Left ventricle myocardium inferior (tissue), 1 donor: ENCODE measurements around the gene CCDC33. TPM values are rescaled to one million over a fixed set of nuclear protein-coding genes. Genes with fewer than 3 reads are reported as not detected.

Experiments used
- DNase-seq: peaks from one replicate; pipeline ENCODE4 v3.0.0-alpha.2; 2020
- H3K27ac ChIP-seq: fragments of 200-600 bp; replicated peaks from 2 replicates; pipeline ENCODE4 v1.8.0; 2021
- H3K27me3 ChIP-seq: fragments of 200-600 bp; 2 replicates; pipeline ENCODE4 v1.8.0; 2021; ENCODE audit warnings: low read depth
- H3K36me3 ChIP-seq: fragments of 200-600 bp; 2 replicates; pipeline ENCODE4 v1.8.0; 2021
- H3K4me1 ChIP-seq: fragments of 200-600 bp; 2 replicates; pipeline ENCODE4 v1.8.0; 2021
- H3K4me3 ChIP-seq: fragments of 200-600 bp; 2 replicates; pipeline ENCODE4 v1.8.0; 2021; ENCODE audit warnings: mild to moderate bottlenecking, moderate library complexity
- H3K9me3 ChIP-seq: fragments of 200-600 bp; replicated peaks from 2 replicates; pipeline ENCODE4 v1.8.0; 2021
- intact Hi-C: fragments of 100-400 bp; cut with micrococcal nuclease; formaldehyde crosslinking; loops from one replicate; pipeline ENCODE4 v1.11.0; 2022
- total RNA-seq: library from RNA; stranded (reverse); fragmentation: NEBNext Ultra II Directional; extraction: Animal tissue kit (Norgen Biotek cat#: 25700); gene quantifications from one replicate; pipeline ENCODE4 v1.2.1, GENCODE V29; 2021
- TF ChIP-seq, protein P1 (sequence below): fragments of 200-600 bp; IDR thresholded peaks from 2 replicates; pipeline ENCODE4 v1.8.0; 2021; ENCODE audit warnings: antibody characterized with exemption, mild to moderate bottlenecking, borderline replicate concordance
- donor health status: DM: no; HTN: yes; CAD: no; lungs with severe emphysema.

CCDC33 gene
- total RNA-seq, 1 donor from 2014 or later = 0.11 TPM

GRCh38 chr15:74322558-74323180 is 86.5 kb downstream of the CCDC33 start:
- Histone ChIP-seq H3K4me3 (no peak overlapping the region), H3K36me3 (no peaks in the 10 kb centered on the region), H3K4me1 (peaks cover 27% of the 10 kb centered on the region), H3K9me3 (no peaks in the 10 kb centered on the region), H3K27ac (no peak overlapping the region), H3K27me3 (no peaks in the 10 kb centered on the region)
- TF ChIP-seq, protein P1, sequence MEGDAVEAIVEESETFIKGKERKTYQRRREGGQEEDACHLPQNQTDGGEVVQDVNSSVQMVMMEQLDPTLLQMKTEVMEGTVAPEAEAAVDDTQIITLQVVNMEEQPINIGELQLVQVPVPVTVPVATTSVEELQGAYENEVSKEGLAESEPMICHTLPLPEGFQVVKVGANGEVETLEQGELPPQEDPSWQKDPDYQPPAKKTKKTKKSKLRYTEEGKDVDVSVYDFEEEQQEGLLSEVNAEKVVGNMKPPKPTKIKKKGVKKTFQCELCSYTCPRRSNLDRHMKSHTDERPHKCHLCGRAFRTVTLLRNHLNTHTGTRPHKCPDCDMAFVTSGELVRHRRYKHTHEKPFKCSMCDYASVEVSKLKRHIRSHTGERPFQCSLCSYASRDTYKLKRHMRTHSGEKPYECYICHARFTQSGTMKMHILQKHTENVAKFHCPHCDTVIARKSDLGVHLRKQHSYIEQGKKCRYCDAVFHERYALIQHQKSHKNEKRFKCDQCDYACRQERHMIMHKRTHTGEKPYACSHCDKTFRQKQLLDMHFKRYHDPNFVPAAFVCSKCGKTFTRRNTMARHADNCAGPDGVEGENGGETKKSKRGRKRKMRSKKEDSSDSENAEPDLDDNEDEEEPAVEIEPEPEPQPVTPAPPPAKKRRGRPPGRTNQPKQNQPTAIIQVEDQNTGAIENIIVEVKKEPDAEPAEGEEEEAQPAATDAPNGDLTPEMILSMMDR = peak; percentile 91
- DNase-seq = peak; percentile 59
- intact Hi-C loops = loop anchor here (5.0 kb wide), 1 partner anchor 195 kb away; no protein-coding TSS in a partner anchor

GRCh38 chr15:74324714-74325113 is 88.6 kb downstream of the CCDC33 start:
- DNase-seq = no peak
- Histone ChIP-seq H3K4me1 (peaks cover 9% of the 10 kb centered on the region), H3K27me3 (no peaks in the 10 kb centered on the region), H3K9me3 (no peaks in the 10 kb centered on the region), H3K36me3 (no peaks in the 10 kb centered on the region), H3K4me3 (no peak overlapping the region), H3K27ac (no peak overlapping the region)
- intact Hi-C loops = loop anchor here (5.0 kb wide), 1 partner anchor 197 kb away; no protein-coding TSS in a partner anchor
- TF ChIP-seq, protein P1 = no peak

GRCh38 chr15:74326746-74327145 is 90.6 kb downstream of the CCDC33 start:
- TF ChIP-seq, protein P1 = no peak
- no peaks in the 10 kb centered on the region for H3K36me3 ChIP-seq
- no peak overlapping the region for H3K27ac ChIP-seq
- no peaks in the 10 kb centered on the region for H3K4me1 ChIP-seq
- no peaks in the 10 kb centered on the region for H3K9me3 ChIP-seq
- H3K27me3 ChIP-seq = no peaks in the 10 kb centered on the region
- no peak for DNase-seq
- H3K4me3 ChIP-seq = no peak overlapping the region
- intact Hi-C loops = no loop called here

GRCh38 chr15:74327756-74328155 is 91.6 kb downstream of the CCDC33 start:
- H3K27ac ChIP-seq = no peak overlapping the region
- no peaks in the 10 kb centered on the region for H3K9me3 ChIP-seq
- no peak overlapping the region for H3K4me3 ChIP-seq
- TF ChIP-seq, protein P1 = no peak
- intact Hi-C loops = no loop called here
- no peaks in the 10 kb centered on the region for H3K4me1 ChIP-seq
- no peaks in the 10 kb centered on the region for H3K27me3 ChIP-seq
- H3K36me3 ChIP-seq = no peaks in the 10 kb centered on the region
- DNase-seq = no peak

- DNase-seq = no peak
- no peaks in the 10 kb centered on the region for H3K36me3 ChIP-seq
- TF ChIP-seq, protein P1 = no peak
- no peaks in the 10 kb centered on the region for H3K4me1 ChIP-seq
- H3K9me3 ChIP-seq = no peaks in the 10 kb centered on the region
- H3K4me3 ChIP-seq = no peak overlapping the region
- H3K27ac ChIP-seq = no peak overlapping the region
- H3K27me3 ChIP-seq = no peaks in the 10 kb centered on the region
- intact Hi-C loops = no loop called here
These were observed 92.4 kb downstream of the CCDC33 start for GRCh38 chr15:74328331-74329056.
